NCI-H1694 treated with DMSO at 0.1 percent for 48 hours (cell line): ENCODE measurements around the gene CD96.

Experiments used
- DNase-seq: peaks from one replicate; lab custom pipeline; 2025; lab: John Stamatoyannopoulos, UW

The CD96 gene

GRCh38 chr3:111566844-111567243 lies 24.8 kb downstream of the CD96 start:
- DNase-seq = no peak

GRCh38 chr3:111568355-111568754 lies 26.4 kb downstream of the CD96 start:
- no peak for DNase-seq

- no peak for DNase-seq
Observed at GRCh38 chr3:111568911-111569310, 26.9 kb downstream of the CD96 start.

- no peak for DNase-seq
Observed at GRCh38 chr3:111570404-111571030, 28.5 kb downstream of the CD96 start.

GRCh38 chr3:111571282-111571681 lies 29.3 kb downstream of the CD96 start:
- no peak for DNase-seq

GRCh38 chr3:111571907-111572460 lies 30.0 kb downstream of the CD96 start:
- no peak for DNase-seq

GRCh38 chr3:111577113-111577512 lies 35.1 kb downstream of the CD96 start:
- no peak for DNase-seq

GRCh38 chr3:111577798-111578685 lies 36.0 kb downstream of the CD96 start:
- peak; percentile 40 for DNase-seq

GRCh38 chr3:111578867-111579266 lies 36.9 kb downstream of the CD96 start:
- DNase-seq = no peak

GRCh38 chr3:111579495-111579894 lies 37.5 kb downstream of the CD96 start:
- DNase-seq = no peak

GRCh38 chr3:111581403-111582119 lies 39.6 kb downstream of the CD96 start:
- no peak for DNase-seq

GRCh38 chr3:111582120-111582474 lies 40.1 kb downstream of the CD96 start:
- DNase-seq = no peak

- DNase-seq = no peak
Observed at GRCh38 chr3:111584744-111585143, 42.7 kb downstream of the CD96 start.

GRCh38 chr3:111585217-111585616 lies 43.2 kb downstream of the CD96 start:
- no peak for DNase-seq

- no peak for DNase-seq
Observed at GRCh38 chr3:111588527-111588926, 46.5 kb downstream of the CD96 start.

- no peak for DNase-seq
Observed at GRCh38 chr3:111589303-111590142, 47.5 kb downstream of the CD96 start.

- DNase-seq = no peak
Observed at GRCh38 chr3:111590143-111590491, 48.1 kb downstream of the CD96 start.

GRCh38 chr3:111591555-111591954 lies 49.6 kb downstream of the CD96 start:
- no peak for DNase-seq

- DNase-seq = no peak
Observed at GRCh38 chr3:111592143-111592542, 50.1 kb downstream of the CD96 start.

GRCh38 chr3:111592936-111593335 lies 50.9 kb downstream of the CD96 start:
- DNase-seq = no peak

- DNase-seq = peak; percentile 14
Observed at GRCh38 chr3:111593666-111594065, 51.7 kb downstream of the CD96 start.

- DNase-seq = no peak
Observed at GRCh38 chr3:111594205-111594604, 52.2 kb downstream of the CD96 start.
